HG02885 (cell line): ENCODE results near the gene NBEAL2.

ENCODE experiments used
- ATAC-seq: cut with Tn5 transposase; IDR thresholded peaks from one replicate; pipeline ENCODE4 v1.9.1; 2021; ENCODE audit warnings: mild to moderate bottlenecking; ENCODE audit not compliant: unreplicated experiment, poor library complexity

NBEAL2 gene

GRCh38 chr3:46942481-46943236 lies 36.8 kb upstream of the NBEAL2 start:
- ATAC-seq: no peak

DNA sequence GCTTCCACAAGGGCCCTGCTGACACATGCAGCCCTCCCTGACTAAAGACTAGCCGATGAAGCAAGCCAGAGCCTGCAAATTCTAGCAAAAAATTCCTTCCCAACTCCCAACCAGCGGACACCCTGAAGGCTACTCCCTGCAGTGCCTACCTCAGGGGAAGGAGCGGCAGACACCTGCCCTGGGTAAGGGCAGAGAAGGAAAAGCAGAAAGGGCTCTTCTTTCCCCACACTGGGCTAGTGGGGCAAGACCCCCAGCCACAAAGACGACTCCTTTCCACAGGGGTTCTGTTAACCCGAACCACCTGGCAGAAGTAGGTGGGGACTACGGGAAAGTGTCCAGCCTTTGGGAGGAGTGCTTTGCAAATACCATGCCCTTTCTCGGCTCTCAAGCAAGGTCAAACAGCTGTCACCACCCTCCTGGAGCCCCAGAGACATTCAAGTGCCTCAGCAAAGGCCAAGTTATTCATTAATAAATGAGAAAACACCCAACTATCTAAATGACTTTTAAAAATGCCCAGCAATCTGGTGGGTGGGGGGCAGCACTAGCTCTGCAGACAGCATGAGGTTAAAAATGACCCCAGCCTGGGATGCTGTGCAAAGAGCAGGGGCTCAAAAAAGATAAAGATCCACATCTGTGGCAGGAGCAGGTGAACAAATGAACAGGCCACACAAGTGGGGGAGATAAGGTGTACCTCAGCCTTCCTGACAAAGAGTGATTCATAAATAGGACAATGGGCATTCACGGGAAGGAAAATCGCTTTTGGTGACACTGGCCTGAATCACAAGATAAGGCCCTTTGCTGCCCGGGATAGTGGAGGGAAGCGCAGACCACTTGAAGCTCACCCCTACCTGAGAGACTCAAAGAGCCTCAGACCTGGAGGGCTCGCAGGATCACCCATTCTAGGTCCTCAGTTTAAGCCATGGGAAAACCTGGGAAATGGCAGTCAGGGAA lies 36.0 kb upstream of the NBEAL2 start:
- no peak for ATAC-seq

- no peak for ATAC-seq
Observed at GRCh38 chr3:46944191-46944590, 35.3 kb upstream of the NBEAL2 start.

DNA sequence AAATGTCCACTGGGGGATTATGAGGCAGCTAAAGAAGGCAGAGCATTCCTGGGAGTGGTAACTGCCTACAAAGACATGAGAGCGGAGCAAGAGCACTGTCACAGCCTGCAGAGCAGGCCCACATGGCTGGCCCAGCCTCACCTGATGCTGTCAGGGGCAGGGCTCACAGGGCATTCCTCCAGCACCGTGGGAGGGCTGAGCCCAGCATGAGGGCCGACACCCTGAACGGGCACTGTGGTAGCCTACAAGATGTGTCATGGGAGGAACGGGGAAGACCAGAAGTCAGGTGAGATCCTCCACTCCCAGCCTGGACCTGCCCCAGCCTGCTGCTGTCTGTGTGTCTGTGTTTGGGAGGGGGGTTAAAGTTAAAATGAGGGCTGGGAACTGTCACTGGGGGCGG lies 33.0 kb upstream of the NBEAL2 start:
- ATAC-seq: no peak

GRCh38 chr3:46946856-46947545 lies 32.5 kb upstream of the NBEAL2 start:
- no peak for ATAC-seq

DNA sequence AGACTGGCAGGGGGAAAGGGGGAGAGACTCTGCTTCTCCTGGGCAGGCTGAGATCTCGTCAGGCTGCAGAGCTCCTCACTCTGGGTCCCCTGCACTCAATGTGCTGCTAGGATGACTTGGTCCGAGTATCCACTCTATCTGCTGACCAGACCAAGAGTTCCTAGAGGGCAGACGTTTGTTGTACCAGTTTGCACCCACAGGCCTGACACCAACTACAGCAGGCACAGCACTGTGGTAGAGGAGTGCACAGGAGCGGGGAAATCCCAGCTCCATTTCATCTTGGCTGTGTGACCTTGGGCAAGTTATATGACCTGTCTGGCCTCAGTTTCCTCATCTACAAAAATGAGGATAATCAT lies 31.9 kb upstream of the NBEAL2 start:
- ATAC-seq: no peak

- no peak for ATAC-seq
Observed at GRCh38 chr3:46947981-46948791, 31.3 kb upstream of the NBEAL2 start.

DNA sequence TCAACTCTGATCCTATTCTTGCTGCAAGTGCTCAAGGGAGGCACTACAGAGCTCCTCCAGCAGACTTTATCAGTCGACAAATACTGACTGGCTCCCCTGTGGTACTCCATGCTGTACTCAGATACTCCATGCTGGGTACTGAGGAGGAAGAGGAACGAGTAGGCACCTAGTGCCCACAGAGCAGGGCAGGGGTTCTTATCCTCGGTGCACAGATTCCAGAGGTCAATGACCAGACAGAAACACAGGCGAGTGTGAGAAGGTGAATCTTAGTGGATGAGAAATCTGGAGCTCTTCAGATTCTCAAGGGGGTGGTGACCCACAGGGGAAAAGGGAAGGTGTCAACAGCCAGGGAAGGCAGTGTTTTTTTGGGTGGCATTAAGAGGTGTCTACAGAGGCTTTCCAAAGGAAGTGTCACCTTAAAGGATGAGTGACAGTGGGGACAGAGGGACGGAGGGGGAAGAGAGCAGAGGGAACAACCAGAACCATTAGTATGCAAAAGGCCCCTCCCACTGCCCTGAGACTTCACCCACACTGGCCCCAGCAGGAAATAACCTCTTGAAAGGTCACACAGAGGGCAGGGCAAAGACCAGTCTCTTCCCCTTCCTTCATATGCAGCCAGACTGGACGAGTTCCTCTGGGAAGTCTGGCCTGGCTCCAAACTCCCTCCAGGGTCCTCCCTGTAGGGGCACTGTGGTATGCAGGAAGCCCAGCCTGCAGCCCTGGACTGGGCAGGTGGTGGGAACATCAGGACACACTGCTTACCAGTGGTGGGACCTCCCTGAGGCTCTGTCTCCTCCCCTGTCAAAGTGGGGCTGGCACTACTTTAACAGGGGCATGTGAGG lies 30.4 kb upstream of the NBEAL2 start:
- peak; percentile 59 for ATAC-seq

GRCh38 chr3:46950177-46950576 lies 29.3 kb upstream of the NBEAL2 start:
- ATAC-seq: no peak

DNA sequence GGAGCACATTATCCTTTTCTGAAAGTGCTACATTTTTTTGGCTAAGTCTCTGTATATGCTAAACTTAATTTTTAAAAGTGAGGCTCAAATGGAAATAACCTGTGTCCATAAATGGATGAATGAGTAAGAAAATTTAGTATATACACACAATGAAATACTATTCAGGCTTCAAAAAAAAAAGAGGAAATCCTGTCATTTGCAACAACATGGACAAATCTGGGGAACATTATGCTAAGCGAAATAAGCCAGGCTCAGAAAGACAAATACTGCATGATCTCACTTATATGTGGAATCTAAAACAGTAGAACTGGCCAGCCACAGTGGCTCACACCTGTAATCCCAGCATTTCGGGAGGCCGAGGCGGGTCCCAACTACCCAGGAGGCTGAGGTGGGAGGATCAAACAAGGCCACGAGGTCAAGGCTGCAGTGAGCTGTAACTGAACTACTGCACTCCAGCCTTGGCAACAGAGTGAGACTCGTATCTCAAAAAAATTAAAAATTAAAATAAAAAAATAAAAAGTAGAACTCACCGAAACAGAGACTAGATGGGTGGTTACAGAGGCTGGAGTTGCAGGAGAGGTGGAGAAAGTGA lies 28.7 kb upstream of the NBEAL2 start:
- ATAC-seq: no peak

GRCh38 chr3:46952813-46953212 lies 26.7 kb upstream of the NBEAL2 start:
- ATAC-seq: no peak

GRCh38 chr3:46953234-46954010 lies 26.0 kb upstream of the NBEAL2 start:
- ATAC-seq: peak; percentile 40

DNA sequence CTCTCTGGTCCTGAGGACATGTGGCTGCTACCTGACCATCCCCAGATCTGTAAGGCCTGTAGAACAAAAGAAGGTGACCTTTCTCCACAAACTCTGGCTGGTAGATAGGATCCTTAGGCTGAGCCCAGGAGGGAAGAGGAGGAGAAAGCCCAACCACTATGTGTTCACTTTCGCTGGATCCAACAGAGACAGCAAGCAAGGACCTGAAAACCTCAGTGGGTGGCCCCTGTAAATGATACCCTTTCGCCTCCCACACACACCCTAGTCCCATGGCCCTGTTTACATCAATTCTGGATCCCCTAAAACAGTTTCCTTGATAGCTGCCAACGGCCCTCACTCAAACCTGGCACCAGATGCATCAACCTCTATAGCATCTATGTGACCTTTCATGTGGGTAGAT lies 25.3 kb upstream of the NBEAL2 start:
- no peak for ATAC-seq

DNA sequence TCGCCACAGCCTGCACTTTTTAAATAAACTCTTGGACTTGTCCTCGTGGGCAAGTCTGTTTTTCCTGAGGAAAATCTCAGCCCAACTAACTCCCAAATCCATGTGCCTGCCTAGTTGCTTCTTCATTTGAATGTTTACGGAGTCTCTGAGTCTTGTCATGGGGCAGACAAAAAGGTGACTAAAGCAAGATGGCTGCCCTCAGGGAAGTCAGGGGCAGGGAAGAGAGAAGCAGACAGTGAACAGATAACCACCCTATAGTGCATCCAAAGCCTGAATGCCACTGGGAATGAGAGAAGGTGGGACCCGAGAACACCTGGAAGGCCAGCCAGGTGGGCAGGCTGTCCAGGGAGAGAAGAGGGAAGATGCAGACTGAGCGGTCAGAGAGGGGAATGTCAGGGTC lies 24.3 kb upstream of the NBEAL2 start:
- no peak for ATAC-seq

GRCh38 chr3:46955801-46956259 lies 23.6 kb upstream of the NBEAL2 start:
- no peak for ATAC-seq

GRCh38 chr3:46957092-46957820 lies 22.2 kb upstream of the NBEAL2 start:
- ATAC-seq: no peak

DNA sequence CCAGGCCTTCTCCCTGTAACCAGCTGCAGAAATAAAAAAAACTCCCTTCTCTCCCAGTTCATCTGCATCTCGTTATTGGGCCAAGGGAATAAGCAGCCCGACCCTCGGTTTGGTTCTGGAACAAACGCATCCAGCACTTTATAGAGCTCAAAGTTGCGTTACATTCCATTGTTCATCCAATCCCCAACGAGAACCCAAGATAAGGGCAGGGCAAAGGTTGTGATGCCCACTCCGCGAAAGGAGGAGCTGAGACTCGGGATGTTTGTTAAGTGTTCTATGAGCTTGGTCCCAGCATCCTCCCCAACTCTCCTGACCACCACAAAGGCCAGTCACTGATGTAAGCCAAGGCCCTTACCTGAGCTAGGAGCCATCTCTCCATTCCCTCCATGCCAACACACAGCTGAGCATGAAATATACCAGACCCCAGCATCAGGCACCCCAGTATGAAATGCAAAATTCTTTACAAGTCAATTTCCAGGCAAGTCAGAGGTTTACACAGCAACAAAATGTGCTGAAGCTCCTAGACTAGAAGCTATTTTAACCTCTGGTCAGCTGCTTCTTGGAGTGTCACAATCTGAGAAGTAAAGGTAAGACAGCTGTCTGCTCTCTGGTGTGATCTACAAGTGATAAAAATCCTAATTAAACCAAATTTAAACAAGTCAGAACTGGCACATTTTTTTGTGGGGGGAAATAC lies 20.9 kb upstream of the NBEAL2 start:
- ATAC-seq: no peak
